Measurements from ENCODE around the gene IL17B. TPM values are rescaled to one million over a fixed set of nuclear protein-coding genes. Genes with fewer than 3 reads are reported as not detected.

IL17B gene
- total RNA-seq, 4 donors from 2014 or later = 1.2 TPM; not detected in 3

GRCh38 chr5:149375434-149375833, 3.7 kb downstream of the IL17B start:
- no peak for ATAC-seq

DNA sequence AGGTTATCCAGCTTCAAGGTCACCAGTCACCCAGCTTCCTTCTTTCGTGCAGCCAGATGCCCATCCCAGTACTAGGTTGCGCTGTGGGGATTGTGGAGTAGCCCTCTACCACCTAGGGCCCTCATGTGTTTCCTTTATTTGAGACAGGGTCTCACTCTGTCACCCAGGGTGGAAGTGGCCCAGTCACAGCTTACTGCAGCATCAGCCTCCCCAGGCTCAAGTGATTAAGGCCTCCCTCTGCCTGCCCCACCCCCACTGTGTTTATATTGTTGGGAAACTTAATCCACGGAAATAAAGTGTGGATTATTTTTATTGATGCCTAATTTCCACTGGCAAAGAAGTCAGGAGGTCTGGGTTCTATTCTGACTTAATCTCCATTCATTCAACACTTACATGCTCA, 4.3 kb downstream of the IL17B start:
- intact Hi-C loops (cut with DNase I; ENCODE audit: low total_unique reads) (loop anchor here (5.0 kb wide), 1 partner anchor 58 kb away; no protein-coding TSS in a partner anchor), in situ Hi-C loops (cut with MboI; ENCODE audit: low sequenced_read_pairs in 4 of 4) (loop anchor here (5.0 to 10.0 kb wide), 5 partner anchors 50 to 188 kb away; no protein-coding TSS in a partner anchor)
- H3K9me3 ChIP-seq = no peaks in the 10 kb centered on the region
- H3K4me1 ChIP-seq = peaks cover 5 to 8% of the 10 kb centered on the region in 2 donors
- no peaks in the 10 kb centered on the region for H3K27me3 ChIP-seq
- no peak for ATAC-seq
- no peaks in the 10 kb centered on the region for H3K36me3 ChIP-seq
- TF ChIP-seq POLR2A (IDR thresholded peaks at IDR 0.05) (no peak), CTCF (IDR thresholded peaks at IDR 0.05 in 4 of 5, conservative IDR thresholded peaks at IDR 0.05 in 1 of 5) (no peak)
- DNase-seq = no peak
- H3K27ac ChIP-seq = no peak overlapping the region
- no peak overlapping the region for H3K4me3 ChIP-seq

More at GRCh38 chr5:149375434-149375833, 3.7 kb downstream of the IL17B start:
- Histone ChIP-seq H3K27me3 (no peaks in the 10 kb centered on the region), H3K4me3 (no peak overlapping the region), H3K9me3 (no peaks in the 10 kb centered on the region), H3K27ac (no peak overlapping the region), H3K36me3 (no peaks in the 10 kb centered on the region), H3K4me1 (peaks cover 5 to 8% of the 10 kb centered on the region in 2 donors)
- no peak for DNase-seq
- TF ChIP-seq POLR2A (IDR thresholded peaks at IDR 0.05) (no peak), CTCF (IDR thresholded peaks at IDR 0.05 in 4 of 5, conservative IDR thresholded peaks at IDR 0.05 in 1 of 5) (no peak)
- in situ Hi-C loops (cut with MboI; ENCODE audit: low sequenced_read_pairs in 4 of 4) = loop anchor here in 2 of 4 donors (5.0 to 10.0 kb wide), 3 partner anchors 51 to 187 kb away; no protein-coding TSS in a partner anchor
- intact Hi-C loops (cut with DNase I; ENCODE audit: low total_unique reads) = no loop called here

GRCh38 chr5:149374303-149374702, 4.8 kb downstream of the IL17B start:
- DNase-seq (no peak), ATAC-seq (no peak)
- Histone ChIP-seq H3K4me1 (peaks cover 5 to 8% of the 10 kb centered on the region in 2 donors), H3K4me3 (no peak overlapping the region), H3K27me3 (no peaks in the 10 kb centered on the region), H3K27ac (no peak overlapping the region), H3K36me3 (no peaks in the 10 kb centered on the region), H3K9me3 (no peaks in the 10 kb centered on the region)
- intact Hi-C loops (cut with DNase I; ENCODE audit: low total_unique reads) = loop anchor here (5.0 kb wide), 1 partner anchor 57 kb away; no protein-coding TSS in a partner anchor
- in situ Hi-C loops (cut with MboI; ENCODE audit: low sequenced_read_pairs in 4 of 4) = loop anchor here (5.0 to 10.0 kb wide), 4 partner anchors 50 to 107 kb away; no protein-coding TSS in a partner anchor
- TF ChIP-seq CTCF (IDR thresholded peaks at IDR 0.05 in 4 of 5, conservative IDR thresholded peaks at IDR 0.05 in 1 of 5) (no peak), POLR2A (IDR thresholded peaks at IDR 0.05) (no peak)

DNA sequence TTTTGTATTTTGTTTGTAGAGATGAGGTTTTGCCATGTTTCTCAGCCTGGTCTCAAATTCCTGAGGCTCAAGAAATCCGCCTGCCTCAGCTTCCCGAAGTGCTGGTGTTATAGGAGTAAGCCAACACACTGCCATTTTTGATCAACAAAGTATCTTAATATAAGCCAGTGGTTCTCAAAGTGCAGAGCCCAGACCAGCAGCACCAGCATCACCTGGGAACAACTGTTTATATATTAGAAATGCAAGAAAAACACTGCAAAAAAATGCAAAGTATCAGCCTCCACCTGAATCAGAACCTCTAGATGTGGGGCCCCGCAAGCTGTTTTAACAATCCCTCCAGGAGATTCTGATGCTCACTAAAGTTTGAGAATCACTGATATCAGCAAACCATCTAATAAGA, 6.2 kb downstream of the IL17B start:
- Histone ChIP-seq H3K9me3 (no peaks in the 10 kb centered on the region), H3K27ac (no peak overlapping the region), H3K36me3 (no peaks in the 10 kb centered on the region), H3K4me3 (no peak overlapping the region), H3K27me3 (no peaks in the 10 kb centered on the region), H3K4me1 (peaks cover 5 to 8% of the 10 kb centered on the region in 2 donors)
- no peak for TF ChIP-seq POLR2A (IDR thresholded peaks at IDR 0.05)
- intact Hi-C loops (cut with DNase I; ENCODE audit: low total_unique reads) = loop anchor here (5.0 kb wide), 1 partner anchor 56 kb away; no protein-coding TSS in a partner anchor
- DNase-seq = no peak
- in situ Hi-C loops (cut with MboI; ENCODE audit: low sequenced_read_pairs in 4 of 4) = loop anchor here (5.0 to 10.0 kb wide), 4 partner anchors 48 to 106 kb away; no protein-coding TSS in a partner anchor
- ATAC-seq = no peak

- peaks cover 5 to 8% of the 10 kb centered on the region in 2 donors for H3K4me1 ChIP-seq
These were observed 6.9 kb downstream of the IL17B start for GRCh38 chr5:149372076-149372795.

More at GRCh38 chr5:149372076-149372795, 6.9 kb downstream of the IL17B start:
- no peak for DNase-seq
- Histone ChIP-seq H3K27me3 (no peaks in the 10 kb centered on the region), H3K27ac (peak overlapping the region in 1 of 4 donors; percentile 36), H3K4me3 (no peak overlapping the region), H3K36me3 (no peaks in the 10 kb centered on the region), H3K9me3 (no peaks in the 10 kb centered on the region)
- TF ChIP-seq CTCF (IDR thresholded peaks at IDR 0.05 in 4 of 5, conservative IDR thresholded peaks at IDR 0.05 in 1 of 5) = no peak
- no peak for ATAC-seq
- intact Hi-C loops (cut with DNase I; ENCODE audit: low total_unique reads) = loop anchor here (5.0 kb wide), 1 partner anchor 55 kb away; no protein-coding TSS in a partner anchor
- in situ Hi-C loops (cut with MboI; ENCODE audit: low sequenced_read_pairs in 4 of 4) = loop anchor here (5.0 to 10.0 kb wide), 4 partner anchors 47 to 105 kb away; no protein-coding TSS in a partner anchor
